Non-pigmented ciliary epithelial cell (primary cell): ENCODE measurements around the gene OR14J1.
"Not testable (repeated sequence)": the region's sequence is repeated elsewhere in the genome, so short reads cannot be mapped to it uniquely, and the experiment has no call there.

Source experiments
- DNase-seq: peaks from one replicate; pipeline ENCODE4 v3.0.0-alpha.2; 2010; ENCODE audit warnings: low read depth

The OR14J1 gene, protein sequence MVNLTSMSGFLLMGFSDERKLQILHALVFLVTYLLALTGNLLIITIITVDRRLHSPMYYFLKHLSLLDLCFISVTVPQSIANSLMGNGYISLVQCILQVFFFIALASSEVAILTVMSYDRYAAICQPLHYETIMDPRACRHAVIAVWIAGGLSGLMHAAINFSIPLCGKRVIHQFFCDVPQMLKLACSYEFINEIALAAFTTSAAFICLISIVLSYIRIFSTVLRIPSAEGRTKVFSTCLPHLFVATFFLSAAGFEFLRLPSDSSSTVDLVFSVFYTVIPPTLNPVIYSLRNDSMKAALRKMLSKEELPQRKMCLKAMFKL

GRCh38 chr6:29301316-29301715 is at the start of gene OR14J1:
Gene OR14J1, plus strand, starts transcription at chr6:29301701. Its CDS starts 4,989 bp downstream, at chr6:29306690.
- no peak for DNase-seq

GRCh38 chr6:29251736-29252135 is 49.8 kb upstream of the OR14J1 start:
- no peak for DNase-seq

DNA sequence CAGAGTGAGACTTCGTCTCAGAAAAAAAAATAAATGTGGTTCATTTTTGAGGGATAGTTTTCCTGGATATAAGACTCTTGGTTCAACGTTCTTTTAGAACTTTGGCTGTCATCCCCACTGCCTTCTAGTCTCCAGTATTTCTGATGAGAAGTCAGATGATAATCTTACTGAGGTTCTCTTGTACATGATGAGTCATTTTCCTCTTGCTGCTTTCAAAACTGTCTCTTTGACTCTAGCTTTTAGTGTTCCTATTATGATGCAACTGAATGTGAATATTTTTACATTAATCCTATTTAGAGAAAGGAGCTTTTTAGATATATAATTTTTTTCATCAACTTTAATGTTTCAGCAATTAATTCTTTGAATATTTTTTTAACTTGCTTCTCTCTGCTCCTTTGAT is 46.0 kb upstream of the OR14J1 start:
- no peak for DNase-seq

DNA sequence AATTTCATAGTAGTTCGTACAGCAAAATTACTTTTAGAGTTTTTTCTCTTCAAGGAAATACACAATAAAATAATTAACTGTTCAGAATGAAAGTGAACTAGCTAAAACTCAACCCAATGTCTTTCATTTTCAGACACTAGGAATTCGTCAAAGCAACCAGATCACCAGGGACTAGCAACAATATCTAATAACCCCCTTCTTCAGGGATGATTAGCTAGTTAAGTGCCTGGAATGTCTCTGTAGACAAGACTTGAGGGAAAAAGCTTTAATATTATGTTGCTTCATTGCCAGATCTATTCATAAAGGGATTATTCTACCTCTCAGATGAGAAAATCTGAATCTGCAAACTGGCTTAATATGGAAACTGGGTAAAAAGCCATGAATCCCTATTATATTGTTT is 41.8 kb upstream of the OR14J1 start:
- no peak for DNase-seq

DNA sequence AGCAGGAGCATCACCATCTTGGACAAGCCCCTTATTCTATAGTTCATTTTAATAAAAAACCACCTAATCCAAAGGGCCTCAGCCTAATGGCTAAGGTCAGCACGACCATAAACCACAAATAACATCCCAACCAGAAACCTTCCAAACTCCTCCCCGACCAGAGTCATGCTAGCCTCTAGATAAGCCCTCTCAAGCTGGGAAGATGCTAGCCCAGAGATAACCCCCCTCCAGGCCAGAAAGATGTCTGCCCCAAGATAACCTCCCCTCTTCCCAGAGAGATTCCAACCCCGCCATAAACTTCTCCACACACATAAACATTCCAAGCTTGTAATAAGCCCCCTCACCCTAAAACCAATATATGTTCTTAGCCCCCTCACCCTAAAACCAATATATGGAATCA is 38.5 kb upstream of the OR14J1 start:
- DNase-seq: no peak

- DNase-seq: no peak
Measured at GRCh38 chr6:29294499-29294914, 7.0 kb upstream of the OR14J1 start.

- no peak for DNase-seq
Measured at GRCh38 chr6:29295181-29295585, 6.3 kb upstream of the OR14J1 start.

DNA sequence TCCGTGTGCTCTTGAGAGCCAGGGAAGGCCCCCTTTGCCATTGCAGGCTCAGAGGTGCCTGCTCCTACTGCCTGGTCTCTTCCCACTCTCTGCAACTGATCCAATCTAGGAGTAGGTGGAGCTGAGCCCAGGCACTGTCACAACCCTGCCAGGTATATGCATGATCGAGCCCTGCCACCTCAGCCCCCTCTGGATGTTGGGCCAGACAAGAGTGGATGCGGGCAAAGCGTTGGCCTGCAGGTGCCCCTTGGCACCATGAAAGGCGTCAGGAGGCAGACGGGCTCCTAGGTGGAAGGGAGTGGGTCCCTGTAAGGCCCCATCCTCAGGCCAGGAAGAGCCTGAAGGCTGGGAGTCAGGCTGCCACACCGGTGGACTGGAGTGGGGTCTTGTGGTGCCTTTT is 5.9 kb upstream of the OR14J1 start:
- DNase-seq: no peak

- DNase-seq: no peak
Measured at GRCh38 chr6:29319931-29320330, 18.4 kb downstream of the OR14J1 start.

- DNase-seq: not testable (repeated sequence)
Measured at GRCh38 chr6:29323332-29323731, 21.8 kb downstream of the OR14J1 start.

DNA sequence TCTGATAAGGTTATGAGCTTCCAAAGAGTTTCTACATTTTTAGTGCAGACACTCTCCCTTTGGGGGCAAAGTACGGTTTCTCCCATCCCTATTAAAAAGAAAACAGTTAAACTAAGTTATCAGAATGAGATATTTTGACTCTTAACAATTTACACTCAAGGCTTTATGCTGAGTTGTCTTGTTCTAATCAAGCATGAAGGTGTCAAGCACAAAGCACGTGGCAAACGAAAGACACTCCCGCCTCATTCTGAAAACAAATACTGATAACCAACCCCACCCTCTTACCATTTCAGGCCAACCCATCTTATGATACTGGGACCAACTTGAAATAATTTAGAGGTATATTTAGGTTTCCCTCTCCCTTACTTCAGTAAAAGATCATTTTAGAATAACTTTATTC is 24.3 kb downstream of the OR14J1 start:
- DNase-seq: no peak

GRCh38 chr6:29332676-29333075 is 31.2 kb downstream of the OR14J1 start:
- DNase-seq: no peak

DNA sequence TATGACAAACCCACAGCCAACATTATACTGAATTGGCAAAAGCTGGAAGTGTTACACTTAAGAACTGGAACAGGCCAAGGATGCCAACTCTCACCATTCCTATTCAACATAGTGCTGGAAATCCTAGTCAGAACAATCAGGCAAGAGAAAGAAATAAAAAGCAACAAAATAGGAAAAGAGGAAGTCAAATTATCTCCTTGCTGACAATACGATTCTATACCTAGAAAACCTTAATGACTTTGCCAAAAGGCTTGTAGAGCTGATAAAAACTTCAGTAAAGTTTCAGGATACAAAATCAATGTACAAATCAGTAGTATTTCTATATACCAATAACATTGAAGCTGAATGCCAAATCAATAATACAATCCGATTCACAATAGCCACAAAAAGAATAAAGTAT is 34.8 kb downstream of the OR14J1 start:
- DNase-seq: no peak

GRCh38 chr6:29345380-29345779 is 43.9 kb downstream of the OR14J1 start:
- DNase-seq: no peak

- DNase-seq: not testable (repeated sequence)
Measured at GRCh38 chr6:29349348-29349747, 47.8 kb downstream of the OR14J1 start.

DNA sequence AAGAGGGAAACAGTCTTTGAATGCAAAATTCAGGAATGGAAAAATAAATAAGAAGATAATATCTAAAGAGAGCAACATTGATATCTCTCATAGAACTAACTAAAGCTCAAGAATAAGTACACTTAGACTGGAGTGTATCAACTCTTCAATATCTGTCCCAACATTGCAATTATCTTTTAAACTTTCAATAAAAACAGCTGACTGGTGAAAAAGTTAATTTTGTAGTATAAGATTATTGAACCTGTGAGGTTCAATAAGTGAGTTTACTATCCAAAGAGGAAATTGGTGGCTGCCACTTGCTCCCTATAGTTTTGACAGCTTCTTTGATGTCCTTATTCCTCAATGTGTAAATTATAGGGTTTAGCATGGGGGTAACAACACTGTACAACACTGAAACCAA is 53.5 kb downstream of the OR14J1 start:
- no peak for DNase-seq

GRCh38 chr6:29355603-29356002 is 54.1 kb downstream of the OR14J1 start:
- DNase-seq: no peak
